Immature natural killer cell (primary cell): ENCODE measurements around the gene RABGAP1L. TPM values are rescaled to one million over a fixed set of nuclear protein-coding genes. Genes with fewer than 3 reads are reported as not detected.
A peak's percentile ranks its signal among the peaks of the same experiment; 100 is the strongest.
"Not testable (repeated sequence)": the region's sequence is repeated elsewhere in the genome, so short reads cannot be mapped to it uniquely, and the experiment has no call there.

Source experiments
- DNase-seq, 3 donors: peaks; one replicate each; pipeline ENCODE4 v3.0.0; 2022; ENCODE audit warnings: mixed read lengths in 1 of 3
- H3K27ac Mint-ChIP-seq, 6 donors: one replicate each; pipeline ENCODE4 v1.8.0; 2020; ENCODE audit warnings: mixed read lengths in 6 of 6, mild to moderate bottlenecking in 5 of 6, inconsistent platforms in 4 of 6, moderate library complexity in 3 of 6
- H3K27me3 Mint-ChIP-seq, 3 donors: one replicate each; pipeline ENCODE4 v1.8.0; 2020 to 2021; ENCODE audit warnings: low read depth in 3 of 3, mild to moderate bottlenecking in 3 of 3, mixed read lengths in 3 of 3, moderate library complexity in 3 of 3, inconsistent platforms in 1 of 3
- H3K36me3 Mint-ChIP-seq, 3 donors: one replicate each; pipeline ENCODE4 v1.8.0; 2020; ENCODE audit warnings: mixed read lengths in 3 of 3, inconsistent platforms in 2 of 3, mild to moderate bottlenecking in 2 of 3
- H3K4me1 Mint-ChIP-seq, 2 donors: one replicate each; pipeline ENCODE4 v1.8.0; 2020; ENCODE audit warnings: inconsistent platforms in 2 of 2, mild to moderate bottlenecking in 2 of 2, mixed read lengths in 2 of 2, moderate library complexity in 1 of 2
- H3K4me3 Mint-ChIP-seq, 5 donors: one replicate each; pipeline ENCODE4 v1.8.0; 2020; ENCODE audit warnings: mild to moderate bottlenecking in 5 of 5, mixed read lengths in 5 of 5, inconsistent platforms in 3 of 5, moderate library complexity in 3 of 5
- H3K9me3 Mint-ChIP-seq, 6 donors: one replicate each; pipeline ENCODE4 v1.8.0; 2020; ENCODE audit warnings: mild to moderate bottlenecking in 6 of 6, mixed read lengths in 6 of 6, inconsistent platforms in 4 of 6, moderate library complexity in 3 of 6
- polyA plus RNA-seq, 3 donors: library from polyadenylated mRNA; unstranded; fragments of 300-500 nt; fragmentation: Illumina TruSeq; gene quantifications; one replicate each; pipeline ENCODE4 v1.2.3, GENCODE V29; 2021

The RABGAP1L gene
- polyA plus RNA-seq, 3 donors from 2014 or later: 80.2 to 114 (median 86.8) TPM

GRCh38 chr1:174160603-174161002 lies 1.3 kb downstream of the RABGAP1L start:
- DNase-seq: no peak
- Mint-ChIP-seq H3K27ac (peak overlapping the region; percentile 92 to 97 (median 96)), H3K36me3 (peaks cover 0 to 4% (median 0%) of the 10 kb centered on the region in 3 donors), H3K4me3 (peak overlapping the region; percentile 97 to 99 (median 98)), H3K9me3 (no peaks in the 10 kb centered on the region), H3K27me3 (peaks cover 8 to 14% (median 13%) of the 10 kb centered on the region in 3 donors), H3K4me1 (peaks cover 38 to 83% of the 10 kb centered on the region in 2 donors)

- Mint-ChIP-seq H3K9me3 (no peaks in the 10 kb centered on the region), H3K27me3 (peaks cover 8 to 14% (median 14%) of the 10 kb centered on the region in 3 donors), H3K27ac (peak overlapping the region in 5 of 6 donors; percentile 14 to 92 (median 72)), H3K4me1 (peaks cover 50 to 88% of the 10 kb centered on the region in 2 donors), H3K36me3 (peaks cover 0 to 4% (median 0%) of the 10 kb centered on the region in 3 donors), H3K4me3 (peak overlapping the region; percentile 51 to 79 (median 71))
- DNase-seq: no peak
Observed at GRCh38 chr1:174161813-174162212, 2.5 kb downstream of the RABGAP1L start.

GRCh38 chr1:174164826-174165225 lies 5.5 kb downstream of the RABGAP1L start:
- Mint-ChIP-seq H3K27ac (peak overlapping the region; percentile 63 to 81 (median 70)), H3K27me3 (peaks cover 5 to 8% (median 6%) of the 10 kb centered on the region in 3 donors), H3K9me3 (no peaks in the 10 kb centered on the region), H3K4me1 (peaks cover 54 to 97% of the 10 kb centered on the region in 2 donors), H3K36me3 (peaks cover 0 to 4% (median 0%) of the 10 kb centered on the region in 3 donors), H3K4me3 (peak overlapping the region in 2 of 5 donors; percentile 4 to 18)
- DNase-seq: no peak

- H3K9me3 Mint-ChIP-seq: no peaks in the 10 kb centered on the region
- peak overlapping the region in 3 of 5 donors; percentile 24 to 43 (median 39) for H3K4me3 Mint-ChIP-seq
- DNase-seq: no peak
- peak overlapping the region; percentile 50 to 81 (median 78) for H3K27ac Mint-ChIP-seq
- peaks cover 49 to 97% of the 10 kb centered on the region in 2 donors for H3K4me1 Mint-ChIP-seq
- peaks cover 0 to 4% (median 0%) of the 10 kb centered on the region in 3 donors for H3K36me3 Mint-ChIP-seq
- H3K27me3 Mint-ChIP-seq: peaks cover 0 to 2% (median 1%) of the 10 kb centered on the region in 3 donors
Observed at GRCh38 chr1:174165471-174166137, 6.3 kb downstream of the RABGAP1L start.

- no peaks in the 10 kb centered on the region for H3K9me3 Mint-ChIP-seq
- no peak for DNase-seq
- peaks cover 0 to 2% (median 1%) of the 10 kb centered on the region in 3 donors for H3K27me3 Mint-ChIP-seq
- peak overlapping the region; percentile 50 to 81 (median 78) for H3K27ac Mint-ChIP-seq
- H3K36me3 Mint-ChIP-seq: peaks cover 0 to 4% (median 0%) of the 10 kb centered on the region in 3 donors
- H3K4me1 Mint-ChIP-seq: peaks cover 44 to 97% of the 10 kb centered on the region in 2 donors
- H3K4me3 Mint-ChIP-seq: peak overlapping the region in 2 of 5 donors; percentile 39 to 43
Observed at GRCh38 chr1:174166530-174167264, 7.4 kb downstream of the RABGAP1L start.

- no peaks in the 10 kb centered on the region for H3K9me3 Mint-ChIP-seq
- DNase-seq: no peak
- peaks cover 0 to 4% (median 0%) of the 10 kb centered on the region in 3 donors for H3K36me3 Mint-ChIP-seq
- peak overlapping the region in 1 of 5 donors; percentile 25 for H3K4me3 Mint-ChIP-seq
- H3K4me1 Mint-ChIP-seq: peaks cover 43 to 97% of the 10 kb centered on the region in 2 donors
- H3K27me3 Mint-ChIP-seq: peaks cover 0 to 1% (median 0%) of the 10 kb centered on the region in 3 donors
- peak overlapping the region in 3 of 6 donors; percentile 43 to 81 (median 50) for H3K27ac Mint-ChIP-seq
Observed at GRCh38 chr1:174167265-174167803, 8.0 kb downstream of the RABGAP1L start.

GRCh38 chr1:174169342-174169741 lies 10.0 kb downstream of the RABGAP1L start:
- no peak for DNase-seq
- Mint-ChIP-seq H3K4me3 (no peak overlapping the region), H3K27ac (peak overlapping the region in 1 of 6 donors; percentile 69), H3K9me3 (no peaks in the 10 kb centered on the region), H3K36me3 (peaks cover 0 to 4% (median 0%) of the 10 kb centered on the region in 3 donors), H3K27me3 (peaks cover 0 to 1% (median 0%) of the 10 kb centered on the region in 3 donors), H3K4me1 (peaks cover 48 to 94% of the 10 kb centered on the region in 2 donors)

- Mint-ChIP-seq H3K36me3 (no peaks in the 10 kb centered on the region), H3K4me3 (no peak overlapping the region), H3K27ac (no peak overlapping the region), H3K27me3 (no peaks in the 10 kb centered on the region), H3K4me1 (peaks cover 49 to 92% of the 10 kb centered on the region in 2 donors), H3K9me3 (no peaks in the 10 kb centered on the region)
- DNase-seq: no peak
Observed at GRCh38 chr1:174171073-174171472, 11.8 kb downstream of the RABGAP1L start.

GRCh38 chr1:174174461-174175329 lies 15.4 kb downstream of the RABGAP1L start:
- Mint-ChIP-seq H3K27me3 (no peaks in the 10 kb centered on the region), H3K9me3 (peaks cover 0 to 2% (median 0%) of the 10 kb centered on the region in 6 donors), H3K27ac (peak overlapping the region in 2 of 6 donors; percentile 12 to 30), H3K4me3 (peak overlapping the region in 1 of 5 donors; percentile 20), H3K4me1 (peaks cover 54 to 91% of the 10 kb centered on the region in 2 donors), H3K36me3 (peaks cover 0 to 8% (median 3%) of the 10 kb centered on the region in 3 donors)
- no peak for DNase-seq

- not testable (repeated sequence) for H3K9me3 Mint-ChIP-seq, H3K27me3 Mint-ChIP-seq, H3K36me3 Mint-ChIP-seq, DNase-seq
- H3K4me1 Mint-ChIP-seq: peaks cover 50 to 94% of the 10 kb centered on the region in 2 donors
- peak overlapping the region in 4 of 5 donors; percentile 17 to 54 (median 33) for H3K4me3 Mint-ChIP-seq
- peak overlapping the region; percentile 5 to 66 (median 48) for H3K27ac Mint-ChIP-seq
Observed at GRCh38 chr1:174178459-174178858, 19.1 kb downstream of the RABGAP1L start.

- Mint-ChIP-seq H3K36me3 (peaks cover 0 to 8% (median 6%) of the 10 kb centered on the region in 3 donors), H3K9me3 (peaks cover 0 to 1% (median 0%) of the 10 kb centered on the region in 6 donors), H3K4me1 (peaks cover 41 to 89% of the 10 kb centered on the region in 2 donors), H3K27ac (peak overlapping the region; percentile 19 to 69 (median 41)), H3K27me3 (no peaks in the 10 kb centered on the region), H3K4me3 (peak overlapping the region in 2 of 5 donors; percentile 22 to 63)
- no peak for DNase-seq
Observed at GRCh38 chr1:174189428-174190062, 30.2 kb downstream of the RABGAP1L start.

- no peaks in the 10 kb centered on the region for H3K27me3 Mint-ChIP-seq
- H3K9me3 Mint-ChIP-seq: peaks cover 0 to 1% (median 0%) of the 10 kb centered on the region in 6 donors
- H3K4me1 Mint-ChIP-seq: peaks cover 47 to 89% of the 10 kb centered on the region in 2 donors
- no peak for DNase-seq
- H3K36me3 Mint-ChIP-seq: peaks cover 0 to 8% (median 6%) of the 10 kb centered on the region in 3 donors
- H3K27ac Mint-ChIP-seq: peak overlapping the region; percentile 14 to 87 (median 58)
- H3K4me3 Mint-ChIP-seq: peak overlapping the region in 1 of 5 donors; percentile 58
Observed at GRCh38 chr1:174190691-174191199, 31.4 kb downstream of the RABGAP1L start.
